ENCODE data around the gene ERFL.

- TF ChIP-seq YY1 (IDR thresholded peaks at IDR 0.05; ENCODE audit: low read depth) (no peak), CTCF (IDR thresholded peaks at IDR 0.05) (no peak), TCF12 (IDR thresholded peaks at IDR 0.05) (no peak), GABPA (IDR thresholded peaks at IDR 0.05; ENCODE audit: low read depth) (no peak)
Observed at GRCh38 chr19:41861846-41862245, 66.4 kb downstream of the ERFL start.
